ENCODE measurements around the gene NLRX1.
A peak's percentile ranks its signal among the peaks of the same experiment; 100 is the strongest.
"Not testable (repeated sequence)": the region's sequence is repeated elsewhere in the genome, so short reads cannot be mapped to it uniquely, and the experiment has no call there.

The NLRX1 gene

DNA sequence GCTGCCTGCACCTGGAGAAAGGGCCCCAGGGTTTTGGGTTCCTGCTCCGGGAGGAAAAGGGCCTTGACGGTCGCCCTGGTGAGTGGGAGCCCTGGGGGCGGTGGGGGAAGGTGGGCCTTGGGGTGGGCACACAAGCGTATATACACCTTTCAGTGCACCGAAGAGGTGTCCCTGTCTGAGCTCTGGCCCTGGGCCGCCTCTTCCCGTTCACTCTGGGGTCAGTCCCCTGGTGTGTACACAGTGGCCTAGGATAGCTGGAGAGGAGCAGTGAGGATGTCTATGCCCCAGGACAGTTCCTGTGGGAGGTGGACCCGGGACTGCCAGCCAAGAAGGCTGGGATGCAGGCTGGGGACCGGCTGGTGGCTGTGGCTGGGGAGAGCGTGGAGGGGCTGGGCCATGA, 19.5 kb downstream of the NLRX1 start:
- DNase-seq (no peak), ATAC-seq (no peak)
- Mint-ChIP-seq H3K4me3 (no peak overlapping the region), H3K4me1 (peaks cover 6% of the 10 kb centered on the region), H3K27me3 (no peaks in the 10 kb centered on the region), H3K9me3 (no peaks in the 10 kb centered on the region), H3K36me3 (ENCODE audit: low read depth) (no peaks in the 10 kb centered on the region), H3K27ac (no peak overlapping the region)

DNA sequence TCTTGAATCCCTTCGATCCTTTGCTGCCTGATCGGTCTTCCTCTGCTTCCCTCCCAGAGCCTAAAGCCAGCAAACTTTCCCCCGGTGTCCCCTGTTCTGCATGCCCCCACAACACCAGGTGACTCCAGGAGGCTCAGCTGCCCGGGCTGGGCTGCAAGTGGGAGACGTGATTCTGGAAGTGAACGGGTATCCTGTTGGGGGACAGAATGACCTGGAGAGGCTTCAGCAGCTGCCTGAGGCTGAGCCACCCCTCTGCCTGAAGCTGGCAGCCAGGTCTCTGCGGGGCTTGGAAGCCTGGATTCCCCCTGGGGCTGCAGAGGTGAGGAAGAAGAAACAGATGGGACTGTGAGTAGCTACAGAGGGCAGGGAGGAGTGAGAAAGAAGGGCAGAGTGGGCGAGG, 20.4 kb downstream of the NLRX1 start:
- H3K36me3 Mint-ChIP-seq (ENCODE audit: low read depth), result no peaks in the 10 kb centered on the region
- no peaks in the 10 kb centered on the region for H3K9me3 Mint-ChIP-seq
- no peak overlapping the region for H3K27ac Mint-ChIP-seq
- no peak overlapping the region for H3K4me3 Mint-ChIP-seq
- no peaks in the 10 kb centered on the region for H3K27me3 Mint-ChIP-seq
- H3K4me1 Mint-ChIP-seq, result peaks cover 6% of the 10 kb centered on the region
- no peak for ATAC-seq
- no peak for DNase-seq

DNA sequence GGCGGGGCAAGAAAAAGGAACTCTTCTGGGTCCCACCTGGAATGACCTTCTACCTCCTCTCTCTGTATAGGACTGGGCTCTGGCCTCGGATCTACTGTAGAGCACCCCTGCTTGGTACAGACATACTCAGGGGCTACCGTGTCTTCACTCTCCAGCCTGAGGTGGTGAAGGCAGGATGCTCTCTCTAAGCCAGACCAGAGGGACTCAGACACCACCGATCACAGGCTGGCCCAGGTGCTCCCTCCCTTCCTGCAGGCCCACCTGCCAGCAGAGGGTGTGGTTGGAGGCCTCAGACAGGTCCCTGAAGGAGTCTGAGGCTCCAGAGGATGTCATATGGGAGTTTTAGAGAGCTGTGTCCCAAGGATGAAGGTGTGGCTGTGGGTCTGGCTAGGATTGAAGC, 20.9 kb downstream of the NLRX1 start:
- Mint-ChIP-seq H3K9me3 (no peaks in the 10 kb centered on the region), H3K4me3 (no peak overlapping the region), H3K4me1 (peaks cover 5% of the 10 kb centered on the region), H3K27me3 (no peaks in the 10 kb centered on the region), H3K27ac (no peak overlapping the region), H3K36me3 (ENCODE audit: low read depth) (no peaks in the 10 kb centered on the region)
- ATAC-seq (no peak), DNase-seq (no peak)

DNA sequence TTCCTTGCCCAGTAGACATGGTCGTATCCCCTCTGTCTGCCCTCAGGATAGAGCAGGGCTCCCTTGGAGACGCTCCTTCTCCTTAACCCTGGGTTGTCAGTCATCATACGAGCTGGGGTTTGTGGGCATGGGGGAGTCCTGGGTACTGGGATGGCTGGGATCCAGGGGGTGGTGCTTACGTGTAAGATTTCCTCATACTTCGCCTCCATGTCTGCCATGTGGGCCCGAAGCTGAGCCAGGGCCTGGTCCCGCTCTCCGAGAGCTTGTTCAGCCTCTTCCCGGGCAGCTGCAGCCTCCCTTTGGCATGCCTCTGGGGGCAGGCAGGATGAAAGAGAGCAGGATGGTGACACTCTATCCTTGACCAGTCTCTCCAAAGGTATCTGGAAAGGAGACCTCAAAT, 22.0 kb downstream of the NLRX1 start:
- ATAC-seq (no peak), DNase-seq (no peak)
- Mint-ChIP-seq H3K27me3 (no peaks in the 10 kb centered on the region), H3K36me3 (ENCODE audit: low read depth) (no peaks in the 10 kb centered on the region), H3K27ac (no peak overlapping the region), H3K4me3 (no peak overlapping the region), H3K9me3 (no peaks in the 10 kb centered on the region), H3K4me1 (no peaks in the 10 kb centered on the region)

DNA sequence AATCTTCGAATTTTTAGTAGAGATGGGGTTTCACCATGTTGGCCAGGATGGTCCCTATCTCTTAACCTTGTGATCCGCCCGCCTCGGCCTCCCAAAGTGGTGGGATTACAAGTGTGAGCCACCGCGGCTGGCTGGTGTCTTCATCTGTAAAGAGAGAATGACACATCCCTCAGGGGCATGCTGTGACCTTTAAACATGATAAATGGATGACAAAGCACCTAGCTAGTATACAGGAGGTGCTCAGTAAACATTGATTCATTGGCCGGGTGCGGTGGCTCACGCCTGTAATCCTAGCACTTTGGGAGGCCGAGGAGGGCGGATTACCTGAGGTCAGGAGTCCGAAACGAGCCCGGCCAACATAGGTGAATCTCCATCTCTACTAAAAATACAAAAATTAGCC, 22.7 kb downstream of the NLRX1 start:
- not testable (repeated sequence) for H3K4me3 Mint-ChIP-seq; H3K27me3 Mint-ChIP-seq; H3K36me3 Mint-ChIP-seq (ENCODE audit: low read depth); H3K9me3 Mint-ChIP-seq; DNase-seq; H3K4me1 Mint-ChIP-seq; ATAC-seq; H3K27ac Mint-ChIP-seq

DNA sequence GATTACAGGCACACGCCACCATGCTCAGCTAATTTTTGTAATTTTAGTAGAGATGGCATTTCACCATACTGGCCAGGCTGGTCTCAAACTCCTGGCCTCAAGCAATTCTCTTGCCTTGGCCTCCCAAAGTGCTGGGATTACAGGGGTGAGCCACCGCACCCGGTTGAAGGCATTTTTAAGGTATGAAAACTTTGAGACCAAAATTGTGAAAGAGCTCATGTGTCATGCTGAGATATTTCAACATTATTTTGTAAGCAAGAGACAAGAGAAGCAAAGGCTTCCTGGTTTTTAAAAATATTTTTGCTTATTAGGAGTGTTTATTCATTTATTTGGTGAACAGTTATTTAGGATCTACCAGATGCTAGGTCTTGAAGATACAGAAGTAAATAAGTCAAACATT, 23.6 kb downstream of the NLRX1 start:
- DNase-seq (no peak), ATAC-seq (no peak)
- H3K36me3 Mint-ChIP-seq (ENCODE audit: low read depth), result no peaks in the 10 kb centered on the region
- H3K4me1 Mint-ChIP-seq, result no peaks in the 10 kb centered on the region
- no peaks in the 10 kb centered on the region for H3K9me3 Mint-ChIP-seq
- H3K27ac Mint-ChIP-seq, result no peak overlapping the region
- no peaks in the 10 kb centered on the region for H3K27me3 Mint-ChIP-seq
- H3K4me3 Mint-ChIP-seq, result no peak overlapping the region

DNA sequence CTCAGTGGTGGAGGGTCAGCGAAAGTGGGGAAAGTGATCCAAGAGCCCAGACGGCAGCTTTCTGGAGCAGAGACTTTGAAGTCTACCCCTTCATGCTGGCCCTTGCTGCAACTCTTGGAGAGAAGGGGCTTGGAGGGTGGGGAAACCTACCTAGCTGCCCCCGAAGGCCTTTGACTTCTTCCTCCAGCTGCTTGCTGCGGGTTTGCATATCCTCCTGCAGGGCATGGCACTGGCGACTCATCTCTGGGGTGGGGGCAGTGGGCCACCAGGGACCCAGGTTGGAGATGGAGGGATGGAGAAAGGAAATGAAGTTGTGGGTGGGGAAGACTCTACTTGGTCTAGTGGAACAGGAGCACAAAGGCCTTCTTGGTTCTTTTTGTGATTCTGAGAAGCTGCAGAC, 24.5 kb downstream of the NLRX1 start:
- no peaks in the 10 kb centered on the region for H3K4me1 Mint-ChIP-seq
- no peaks in the 10 kb centered on the region for H3K36me3 Mint-ChIP-seq (ENCODE audit: low read depth)
- no peaks in the 10 kb centered on the region for H3K9me3 Mint-ChIP-seq
- no peaks in the 10 kb centered on the region for H3K27me3 Mint-ChIP-seq
- H3K4me3 Mint-ChIP-seq, result no peak overlapping the region
- DNase-seq (no peak), ATAC-seq (no peak)
- H3K27ac Mint-ChIP-seq, result no peak overlapping the region

DNA sequence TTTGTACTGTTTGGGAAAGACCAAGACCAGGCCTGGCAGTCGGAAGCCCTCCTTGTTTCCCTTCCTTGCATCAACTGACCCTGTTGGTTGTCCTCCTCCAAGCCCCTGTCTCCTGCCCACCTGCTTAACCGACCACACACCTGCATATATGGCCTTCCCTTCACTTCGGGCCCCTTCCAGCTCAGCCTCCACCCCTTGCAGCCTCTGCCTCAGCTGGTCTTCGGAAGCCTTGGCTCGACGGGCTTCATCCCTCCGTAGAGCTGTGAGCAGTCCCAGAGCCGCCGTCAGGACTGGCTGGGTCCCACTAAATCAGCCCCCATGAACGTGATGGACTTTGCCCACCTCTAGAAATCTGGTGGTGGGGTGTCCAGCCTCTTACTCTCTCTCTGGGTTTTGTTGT, 25.1 kb downstream of the NLRX1 start:
- Mint-ChIP-seq H3K4me3 (no peak overlapping the region), H3K27me3 (no peaks in the 10 kb centered on the region), H3K4me1 (no peaks in the 10 kb centered on the region), H3K27ac (no peak overlapping the region), H3K9me3 (no peaks in the 10 kb centered on the region), H3K36me3 (ENCODE audit: low read depth) (no peaks in the 10 kb centered on the region)
- DNase-seq (no peak), ATAC-seq (no peak)

DNA sequence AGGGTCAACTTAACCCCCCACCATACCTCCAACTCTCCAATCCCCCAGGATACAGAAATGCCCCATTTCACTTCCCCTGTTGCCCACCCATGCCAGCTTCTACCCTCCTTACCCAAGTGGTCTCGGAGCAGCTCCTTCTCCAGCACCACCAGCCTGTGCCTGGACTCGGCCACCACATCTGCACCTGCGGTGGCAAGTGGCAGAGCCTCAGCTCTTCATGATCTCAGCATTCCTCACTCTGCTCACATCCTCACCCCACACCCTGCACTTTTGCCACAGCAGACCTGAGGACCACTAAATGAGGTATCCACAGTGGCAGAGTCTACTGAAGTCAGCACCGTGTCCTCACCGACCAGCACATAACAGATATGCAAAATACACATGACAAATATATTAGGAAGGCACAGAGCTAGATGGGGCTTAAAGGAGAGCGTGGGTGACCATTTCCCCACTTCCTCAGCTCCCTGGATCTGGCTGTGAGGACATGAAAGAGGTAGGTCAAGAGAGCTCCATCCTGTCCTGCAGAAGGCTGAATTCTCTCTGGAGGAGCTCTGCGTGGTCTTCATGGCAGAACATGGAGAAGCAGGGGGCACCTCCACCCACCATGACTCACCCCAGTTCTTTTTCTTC, 26.4 kb downstream of the NLRX1 start:
- Mint-ChIP-seq H3K9me3 (no peaks in the 10 kb centered on the region), H3K27me3 (no peaks in the 10 kb centered on the region), H3K36me3 (ENCODE audit: low read depth) (no peaks in the 10 kb centered on the region), H3K4me1 (no peaks in the 10 kb centered on the region), H3K27ac (no peak overlapping the region), H3K4me3 (no peak overlapping the region)
- ATAC-seq (no peak), DNase-seq (no peak)

DNA sequence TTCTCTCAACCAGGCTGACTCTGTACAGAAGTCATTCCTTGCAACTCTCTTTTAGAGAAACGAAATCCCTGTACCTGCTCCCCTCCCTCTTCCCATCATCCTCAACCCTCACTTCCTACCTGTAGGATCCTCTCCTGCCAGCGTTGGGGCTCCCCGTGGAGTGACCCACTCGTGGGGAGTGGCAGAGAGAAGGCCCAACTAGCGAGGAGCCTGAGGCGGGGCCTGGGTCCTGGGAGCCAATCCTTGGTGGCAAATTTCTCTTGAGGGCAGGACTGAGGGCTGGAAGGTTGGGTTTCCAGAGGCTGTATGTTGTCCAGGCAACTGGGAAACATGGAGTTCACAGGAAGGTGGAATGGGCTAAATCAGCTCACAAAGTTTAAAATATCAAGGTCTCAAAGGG, 27.2 kb downstream of the NLRX1 start:
- ATAC-seq (no peak), DNase-seq (no peak)
- H3K27me3 Mint-ChIP-seq, result no peaks in the 10 kb centered on the region
- no peak overlapping the region for H3K27ac Mint-ChIP-seq
- H3K4me3 Mint-ChIP-seq, result no peak overlapping the region
- H3K4me1 Mint-ChIP-seq, result no peaks in the 10 kb centered on the region
- H3K9me3 Mint-ChIP-seq, result no peaks in the 10 kb centered on the region
- no peaks in the 10 kb centered on the region for H3K36me3 Mint-ChIP-seq (ENCODE audit: low read depth)

DNA sequence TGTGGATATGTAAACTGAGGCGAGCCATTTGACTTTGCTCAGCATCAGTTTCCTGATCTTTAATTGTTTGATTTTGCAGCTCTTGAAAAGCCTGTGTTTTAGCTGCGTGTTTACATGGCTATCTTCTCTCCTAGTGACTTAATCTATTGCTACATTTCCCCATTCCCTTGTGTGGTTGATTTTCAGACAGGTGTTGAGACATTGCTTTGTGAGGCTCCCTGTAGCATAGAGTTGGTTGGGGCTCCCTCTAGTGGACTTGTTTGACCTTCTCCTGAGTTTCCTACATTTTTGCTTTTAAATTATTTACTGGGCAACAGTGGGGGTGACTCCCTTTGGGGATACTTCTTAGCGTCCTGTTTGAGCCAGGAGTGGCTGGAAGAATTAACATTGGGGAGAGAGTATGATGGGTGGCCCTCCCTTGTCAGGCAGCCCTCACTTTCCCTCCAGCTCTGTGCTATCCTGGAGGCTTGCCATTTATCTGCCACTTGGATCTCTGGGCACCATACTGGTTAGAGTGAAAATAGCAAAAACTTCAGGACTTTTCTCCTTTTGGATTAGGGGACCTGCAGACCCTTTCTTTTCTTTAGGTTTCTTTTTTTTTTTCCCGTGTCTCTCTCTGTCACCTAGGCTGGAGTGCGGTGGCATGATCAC, 28.4 kb downstream of the NLRX1 start:
- Mint-ChIP-seq H3K4me1 (no peaks in the 10 kb centered on the region), H3K36me3 (ENCODE audit: low read depth) (no peaks in the 10 kb centered on the region), H3K9me3 (no peaks in the 10 kb centered on the region), H3K4me3 (no peak overlapping the region), H3K27me3 (no peaks in the 10 kb centered on the region), H3K27ac (no peak overlapping the region)
- ATAC-seq (peak; percentile 92), DNase-seq (peak; percentile 69)

DNA sequence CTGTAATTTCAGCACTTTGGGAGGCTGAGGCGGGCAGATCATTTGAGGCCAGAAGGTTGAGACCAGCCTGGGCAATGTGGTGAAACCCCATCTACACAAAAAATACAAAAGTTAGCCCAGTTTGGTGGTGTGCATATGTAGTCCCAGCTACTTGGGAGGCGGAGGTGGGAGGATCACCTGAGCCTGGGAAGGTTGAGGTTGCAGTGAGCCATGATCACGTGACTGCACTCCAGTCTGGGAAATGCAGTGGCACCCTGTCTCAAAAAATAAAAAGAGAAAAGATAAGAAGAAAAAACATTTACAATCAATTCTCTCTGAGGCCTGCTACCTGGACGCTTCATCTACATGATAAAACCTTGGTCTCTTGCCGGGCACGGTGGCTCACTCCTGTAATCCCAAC, 30.4 kb downstream of the NLRX1 start:
- Mint-ChIP-seq H3K27ac (no peak overlapping the region), H3K9me3 (no peaks in the 10 kb centered on the region), H3K27me3 (no peaks in the 10 kb centered on the region), H3K4me3 (no peak overlapping the region), H3K36me3 (ENCODE audit: low read depth) (no peaks in the 10 kb centered on the region), H3K4me1 (no peaks in the 10 kb centered on the region)
- no peak for ATAC-seq
- DNase-seq, result no peak

DNA sequence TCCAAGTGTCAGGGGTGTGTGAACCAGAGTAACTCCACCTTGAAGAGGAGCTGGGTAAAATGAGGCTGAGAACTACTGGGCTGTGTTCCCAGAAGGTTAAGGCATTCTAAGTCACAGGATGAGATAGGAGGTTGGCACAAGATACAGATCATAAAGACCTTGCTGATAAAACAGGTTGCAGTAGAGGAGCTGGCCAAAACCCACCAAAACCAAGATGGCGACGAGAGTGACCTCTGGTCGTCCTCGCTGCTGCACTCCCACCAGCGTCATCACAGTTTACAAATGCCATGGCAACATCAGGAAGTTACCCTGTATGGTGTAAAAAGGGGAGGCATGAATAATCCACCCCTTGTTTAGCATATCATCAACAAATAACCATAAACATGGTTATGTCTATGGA, 32.7 kb downstream of the NLRX1 start:
- not testable (repeated sequence) for H3K27me3 Mint-ChIP-seq; H3K9me3 Mint-ChIP-seq; H3K36me3 Mint-ChIP-seq (ENCODE audit: low read depth); H3K4me3 Mint-ChIP-seq; H3K4me1 Mint-ChIP-seq; H3K27ac Mint-ChIP-seq; DNase-seq; ATAC-seq

DNA sequence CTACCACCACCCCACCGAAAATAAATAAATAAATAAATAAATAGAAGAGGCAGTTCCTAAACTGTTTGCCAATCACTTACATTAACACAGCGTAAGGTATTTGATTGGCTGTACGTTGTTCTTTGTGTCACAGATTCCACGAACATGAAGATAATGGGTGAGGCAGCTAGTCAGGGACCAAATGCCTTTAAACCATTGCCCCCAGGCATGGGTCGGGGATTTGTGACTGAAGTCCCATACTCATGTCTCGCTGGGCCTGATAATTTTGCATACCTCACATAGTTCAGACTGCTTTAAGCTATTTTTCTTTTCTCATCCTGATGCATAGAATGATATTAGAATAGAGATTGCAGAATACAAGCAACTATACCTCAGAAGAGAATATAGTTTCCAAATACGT, 34.0 kb downstream of the NLRX1 start:
- H3K36me3 Mint-ChIP-seq (ENCODE audit: low read depth), result peaks cover 3% of the 10 kb centered on the region
- H3K4me1 Mint-ChIP-seq, result peaks cover 14% of the 10 kb centered on the region
- no peak for ATAC-seq
- no peaks in the 10 kb centered on the region for H3K9me3 Mint-ChIP-seq
- DNase-seq, result no peak
- no peaks in the 10 kb centered on the region for H3K27me3 Mint-ChIP-seq
- H3K27ac Mint-ChIP-seq, result no peak overlapping the region
- no peak overlapping the region for H3K4me3 Mint-ChIP-seq

DNA sequence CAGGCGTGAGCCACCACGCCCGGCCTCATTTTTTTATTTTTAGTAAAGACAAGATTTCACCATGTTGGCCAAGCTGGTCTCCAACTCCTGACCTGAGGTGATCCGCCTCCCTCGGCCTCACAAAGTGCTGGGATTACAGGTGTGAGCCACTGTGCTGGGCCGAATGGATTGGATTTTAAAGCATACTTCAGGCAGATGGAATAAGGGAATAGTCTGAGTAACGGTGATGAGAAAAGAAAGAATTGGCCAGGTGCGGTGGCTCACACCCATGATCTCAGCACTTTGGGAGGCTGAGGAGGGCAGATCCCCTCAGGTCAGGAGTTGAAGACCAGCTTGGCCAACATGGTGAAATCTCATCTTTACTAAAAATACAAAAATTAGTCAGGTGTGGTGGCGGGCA, 35.5 kb downstream of the NLRX1 start:
- Mint-ChIP-seq H3K27ac (no peak overlapping the region), H3K4me3 (no peak overlapping the region), H3K36me3 (ENCODE audit: low read depth) (peaks cover 4% of the 10 kb centered on the region), H3K4me1 (peaks cover 23% of the 10 kb centered on the region), H3K27me3 (no peaks in the 10 kb centered on the region), H3K9me3 (no peaks in the 10 kb centered on the region)
- no peak for ATAC-seq
- DNase-seq, result no peak

DNA sequence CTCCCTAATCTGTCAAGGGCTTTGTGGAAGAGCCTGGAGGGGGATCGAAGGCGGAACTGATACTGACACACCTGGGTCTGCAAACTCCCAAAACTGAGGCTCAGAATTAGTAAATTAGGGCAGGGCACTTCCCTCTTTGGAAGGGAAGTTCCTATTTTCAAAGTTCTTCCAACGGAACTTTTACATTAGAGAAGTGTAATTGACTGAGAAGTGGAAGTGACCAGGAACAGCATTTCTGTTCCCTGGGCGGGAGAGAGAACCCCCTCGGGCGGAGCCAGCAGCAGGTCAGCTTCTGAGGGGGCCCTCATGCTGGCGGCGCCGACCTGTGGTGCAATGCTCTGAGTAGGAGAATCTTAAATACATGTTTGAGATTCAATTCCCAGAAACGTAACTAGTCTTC, 36.6 kb downstream of the NLRX1 start:
- H3K9me3 Mint-ChIP-seq, result no peaks in the 10 kb centered on the region
- peak overlapping the region; percentile 76 for H3K4me3 Mint-ChIP-seq
- H3K4me1 Mint-ChIP-seq, result peaks cover 31% of the 10 kb centered on the region
- no peaks in the 10 kb centered on the region for H3K27me3 Mint-ChIP-seq
- H3K36me3 Mint-ChIP-seq (ENCODE audit: low read depth), result peaks cover 8% of the 10 kb centered on the region
- peak; percentile 18 for DNase-seq
- H3K27ac Mint-ChIP-seq, result peak overlapping the region; percentile 54
- no peak for ATAC-seq

All from activated naive CD8-positive, alpha-beta T cell treated with anti-CD3 and anti-CD28 coated beads, Interleukin-2, amount 50 U/mL, for 24 hours (primary cell).